ENCODE data around the gene KRTAP4-12.

- TF ChIP-seq MAX (IDR thresholded peaks at IDR 0.05; ENCODE audit: low read depth, low read length) (no peak), POLR2A (IDR thresholded peaks at IDR 0.05; ENCODE audit: extremely low read depth, insufficient read length) (no peak)
Measured at GRCh38 chr17:41160648-41161047, 36.7 kb upstream of the KRTAP4-12 start, which contains the start of gene KRTAP4-4.

Measured in NB4 (cell line).